HEK293T (cell line): Measurements from ENCODE around the gene CCDC40.

Experiments used
- CTCF ChIA-PET: fragments of 350-600 bp; formaldehyde crosslinking; extraction: SDS; loops from one replicate; lab custom pipeline; 2021; ENCODE audit warnings: antibody characterized with exemption, inconsistent platforms; lab: Yijun Ruan, JAX
- POLR2A ChIA-PET: fragments of 350-600 bp; formaldehyde crosslinking; extraction: SDS; loops from one replicate; lab custom pipeline; 2020; ENCODE audit warnings: antibody characterized with exemption, inconsistent platforms; lab: Yijun Ruan, JAX
- DNase-seq: peaks from one replicate; pipeline ENCODE4 v3.0.0; 2012; ENCODE audit warnings: mixed read lengths; ENCODE audit errors: extremely low spot score
- ARNT ChIP-seq: fragments of 450-650 bp; IDR thresholded peaks from 2 replicates; pipeline ENCODE4 v1.6.1; 2017; ENCODE audit warnings: mild to moderate bottlenecking
- BHLHE40 ChIP-seq: fragments of 450-650 bp; IDR thresholded peaks from 2 replicates; pipeline ENCODE4 v1.6.1; 2016; ENCODE audit warnings: mild to moderate bottlenecking, moderate library complexity, borderline replicate concordance
- CTBP1 ChIP-seq: fragments of 450-650 bp; IDR thresholded peaks from 2 replicates; pipeline ENCODE4 v1.6.1; 2016; ENCODE audit warnings: borderline replicate concordance
- ELF4 ChIP-seq: fragments of 450-650 bp; IDR thresholded peaks from 2 replicates; pipeline ENCODE4 v1.6.1; 2017; ENCODE audit warnings: antibody characterized with exemption
- FOXA1 ChIP-seq: fragments of 450-650 bp; IDR thresholded peaks from 2 replicates; pipeline ENCODE4 v1.6.1; 2016; ENCODE audit warnings: mild to moderate bottlenecking
- FOXK2 ChIP-seq: fragments of 450-650 bp; IDR thresholded peaks from 2 replicates; pipeline ENCODE4 v1.6.1; 2016; ENCODE audit warnings: mild to moderate bottlenecking
- FOXM1 ChIP-seq: fragments of 450-650 bp; IDR thresholded peaks from 2 replicates; pipeline ENCODE4 v1.6.1; 2017; ENCODE audit warnings: mild to moderate bottlenecking, borderline replicate concordance
- HDGF ChIP-seq: fragments of 450-650 bp; IDR thresholded peaks from 2 replicates; pipeline ENCODE4 v1.6.1; 2017; ENCODE audit warnings: antibody characterized with exemption, borderline replicate concordance
- L3MBTL2 ChIP-seq: fragments of 450-650 bp; conservative IDR thresholded peaks from 2 replicates; pipeline ENCODE4 v1.6.1; 2016; ENCODE audit warnings: mild to moderate bottlenecking
- LEF1 ChIP-seq: fragments of 450-650 bp; IDR thresholded peaks from 2 replicates; pipeline ENCODE4 v1.6.1; 2017; ENCODE audit warnings: mild to moderate bottlenecking, borderline replicate concordance
- NFRKB ChIP-seq: fragments of 450-650 bp; IDR thresholded peaks from 2 replicates; pipeline ENCODE4 v1.6.1; 2016; ENCODE audit warnings: mild to moderate bottlenecking, moderate library complexity
- PKNOX1 ChIP-seq: fragments of 450-650 bp; IDR thresholded peaks from 2 replicates; pipeline ENCODE4 v1.6.1; 2016
- SP1 ChIP-seq: fragments of 450-650 bp; IDR thresholded peaks from 2 replicates; pipeline ENCODE4 v1.6.1; 2017
- SUZ12 ChIP-seq: fragments of 450-650 bp; IDR thresholded peaks from 2 replicates; pipeline ENCODE4 v1.6.1; 2016; ENCODE audit warnings: mild to moderate bottlenecking
- TARDBP ChIP-seq: fragments of 450-650 bp; IDR thresholded peaks from 2 replicates; pipeline ENCODE4 v1.6.1; 2016
- ZNF384 ChIP-seq: fragments of 450-650 bp; IDR thresholded peaks from 2 replicates; pipeline ENCODE4 v1.6.1; 2016

Gene CCDC40

DNA sequence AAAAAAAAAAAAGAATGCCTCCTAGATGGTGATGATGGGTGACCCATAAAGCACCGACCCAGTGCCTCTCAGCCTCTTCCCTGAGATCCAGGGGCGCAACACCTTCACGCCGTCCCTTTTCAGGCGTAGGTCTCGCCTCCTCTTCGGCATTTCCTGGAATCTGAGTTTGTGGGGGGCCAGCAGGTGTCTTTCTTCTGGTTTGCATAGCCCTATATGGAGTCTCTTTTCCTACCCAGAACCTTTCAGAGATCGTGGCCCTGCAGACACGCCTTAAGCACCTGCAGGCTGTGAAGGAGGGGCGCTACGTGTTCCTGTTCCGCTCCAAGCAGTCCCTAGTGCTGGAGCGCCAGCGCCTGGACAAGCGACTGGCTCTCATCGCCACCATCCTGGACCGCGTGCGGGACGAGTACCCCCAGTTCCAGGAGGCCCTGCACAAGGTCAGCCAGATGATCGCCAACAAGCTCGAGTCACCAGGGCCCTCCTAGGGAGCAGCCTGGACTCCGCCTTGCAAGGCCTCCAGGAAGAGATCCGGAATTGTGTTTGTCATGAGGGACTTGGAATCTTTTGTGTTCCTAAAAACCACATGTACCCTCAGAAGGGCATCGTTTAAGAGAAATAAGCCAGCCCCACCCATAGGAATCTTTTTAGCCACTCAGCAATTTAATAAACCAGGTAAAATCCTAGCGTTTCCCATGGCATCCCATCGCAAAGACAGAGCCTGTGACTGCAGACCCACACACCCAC, 63.0 kb downstream of the CCDC40 start:
- ChIA-PET POLR2A (interaction anchor here (0.6 kb wide), 1 partner anchor 17 kb away, joined by 3 read pairs; no protein-coding TSS in a partner anchor), CTCF (no interaction called here)
- no peak for DNase-seq
- TF ChIP-seq FOXA1: no peak
- no peak for TF ChIP-seq ARNT
- no peak for TF ChIP-seq FOXK2
- no peak for TF ChIP-seq L3MBTL2
- no peak for TF ChIP-seq ELF4
- TF ChIP-seq ZNF384: no peak
- no peak for TF ChIP-seq FOXM1
- no peak for TF ChIP-seq CTBP1
- no peak for TF ChIP-seq PKNOX1
- TF ChIP-seq TARDBP: no peak
- no peak for TF ChIP-seq NFRKB
- no peak for TF ChIP-seq HDGF
- TF ChIP-seq SUZ12: no peak
- TF ChIP-seq LEF1: no peak

DNA sequence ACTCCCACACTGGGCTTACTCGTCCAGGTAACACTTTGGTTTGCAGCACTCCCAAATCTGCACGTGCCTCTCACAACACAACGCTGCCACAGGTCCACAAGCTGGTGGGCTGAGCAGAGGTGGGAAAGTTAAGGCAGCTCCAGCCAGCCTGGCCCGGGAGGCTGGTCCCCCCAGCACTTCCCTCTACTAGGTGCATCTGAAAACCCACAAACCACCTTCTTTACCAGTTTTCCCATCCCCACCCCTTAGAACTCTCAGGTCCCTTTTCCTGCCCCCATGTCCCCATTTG, 63.5 kb downstream of the CCDC40 start:
- ChIA-PET POLR2A (interaction anchor here (0.6 kb wide), 1 partner anchor 17 kb away, joined by 3 read pairs; no protein-coding TSS in a partner anchor), CTCF (interaction anchor here (0.6 to 2.0 kb wide), 2 partner anchors 18 to 25 kb away, joined by 3 to 9 read pairs; no protein-coding TSS in a partner anchor)
- DNase-seq: no peak
- TF ChIP-seq ARNT (no peak), FOXK2 (no peak), BHLHE40 (no peak), L3MBTL2 (no peak)

DNA sequence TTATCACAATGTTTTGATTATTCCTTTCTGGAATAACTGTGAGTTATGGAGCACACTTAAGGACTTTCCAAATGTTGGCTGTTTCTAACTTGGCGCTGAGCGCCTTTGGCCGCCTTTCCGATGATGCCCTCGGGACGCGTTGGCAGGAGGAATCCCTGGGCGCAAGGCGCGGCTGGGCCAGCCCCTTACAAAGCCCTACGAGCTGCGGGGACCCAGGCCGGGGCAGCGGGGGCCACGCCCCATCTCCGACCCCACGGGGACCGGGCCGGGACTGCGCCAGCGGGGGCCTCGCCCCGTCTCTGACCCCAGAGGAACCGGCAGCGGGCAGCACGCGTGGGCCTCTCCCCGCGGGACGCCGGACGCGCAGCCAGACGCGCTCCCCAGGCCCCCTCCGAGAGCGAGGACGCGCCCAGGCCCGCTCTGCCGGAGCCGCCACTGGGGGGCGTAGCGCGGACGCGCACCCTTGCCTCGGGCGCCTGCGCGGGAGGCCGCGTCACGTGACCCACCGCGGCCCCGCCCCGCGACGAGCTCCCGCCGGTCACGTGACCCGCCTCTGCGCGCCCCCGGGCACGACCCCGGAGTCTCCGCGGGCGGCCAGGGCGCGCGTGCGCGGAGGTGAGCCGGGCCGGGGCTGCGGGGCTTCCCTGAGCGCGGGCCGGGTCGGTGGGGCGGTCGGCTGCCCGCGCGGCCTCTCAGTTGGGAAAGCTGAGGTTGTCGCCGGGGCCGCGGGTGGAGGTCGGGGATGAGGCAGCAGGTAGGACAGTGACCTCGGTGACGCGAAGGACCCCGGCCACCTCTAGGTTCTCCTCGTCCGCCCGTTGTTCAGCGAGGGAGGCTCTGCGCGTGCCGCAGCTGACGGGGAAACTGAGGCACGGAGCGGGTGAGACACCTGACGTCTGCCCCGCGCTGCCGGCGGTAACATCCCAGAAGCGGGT, 64.8 kb downstream of the CCDC40 start, which contains the start of gene GAA:
GAA (plus strand) TSS at position 571 of the 935 bp plus-strand sequence. CDS start 3,006 bp downstream, outside the sequence.
- ChIA-PET POLR2A (interaction anchor here (0.6 to 2.8 kb wide), 38 partner anchors 9 to 374 kb away, joined by 3 to 51 read pairs (median 5); partner anchors contain the start of genes CBX8, EIF4A3, SGSH and SLC26A11), CTCF (interaction anchor here (0.5 to 2.0 kb wide), 35 partner anchors 9 to 1349 kb away, joined by 3 to 12 read pairs (median 4); no protein-coding TSS in a partner anchor)
- peak; percentile 91 for TF ChIP-seq ARNT
- peak; percentile 91; the same call in 1 of the 2 replicates for TF ChIP-seq LEF1
- 0 out of 2 replicates have a peak, but pooled peaks have one; percentile 63 for TF ChIP-seq HDGF
- no peak for TF ChIP-seq PKNOX1
- peak; percentile 47 for TF ChIP-seq L3MBTL2
- no peak for TF ChIP-seq CTBP1
- TF ChIP-seq BHLHE40: no peak
- no peak for TF ChIP-seq ZNF384
- no peak for TF ChIP-seq ELF4
- peak; percentile 87 for TF ChIP-seq FOXM1
- TF ChIP-seq SP1: no peak
- TF ChIP-seq NFRKB: no peak
- DNase-seq: peak; percentile 99

- DNase-seq: peak; percentile 28
These were observed 65.7 kb downstream of the CCDC40 start for GRCh38 chr17:80101946-80102663.

DNA sequence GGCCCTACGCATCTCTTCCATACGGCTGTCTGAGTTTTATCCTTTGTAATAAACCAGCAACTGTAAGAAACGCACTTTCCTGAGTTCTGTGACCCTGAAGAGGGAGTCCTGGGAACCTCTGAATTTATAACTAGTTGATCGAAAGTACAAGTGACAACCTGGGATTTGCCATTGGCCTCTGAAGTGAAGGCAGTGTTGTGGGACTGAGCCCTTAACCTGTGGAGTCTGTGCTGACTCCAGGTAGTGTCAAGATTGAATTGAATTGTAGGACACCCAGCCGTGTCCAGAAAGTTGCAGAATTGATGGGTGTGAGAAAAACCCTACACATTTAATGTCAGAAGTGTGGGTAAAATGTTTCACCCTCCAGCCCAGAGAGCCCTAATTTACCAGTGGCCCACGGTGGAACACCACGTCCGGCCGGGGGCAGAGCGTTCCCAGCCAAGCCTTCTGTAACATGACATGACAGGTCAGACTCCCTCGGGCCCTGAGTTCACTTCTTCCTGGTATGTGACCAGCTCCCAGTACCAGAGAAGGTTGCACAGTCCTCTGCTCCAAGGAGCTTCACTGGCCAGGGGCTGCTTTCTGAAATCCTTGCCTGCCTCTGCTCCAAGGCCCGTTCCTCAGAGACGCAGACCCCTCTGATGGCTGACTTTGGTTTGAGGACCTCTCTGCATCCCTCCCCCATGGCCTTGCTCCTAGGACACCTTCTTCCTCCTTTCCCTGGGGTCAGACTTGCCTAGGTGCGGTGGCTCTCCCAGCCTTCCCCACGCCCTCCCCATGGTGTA, 66.4 kb downstream of the CCDC40 start:
- POLR2A ChIA-PET: interaction anchor here (2.0 to 2.8 kb wide), 3 partner anchors 13 to 43 kb away, joined by 6 to 51 read pairs (median 14); no protein-coding TSS in a partner anchor
- TF ChIP-seq ELF4 (no peak), PKNOX1 (no peak), FOXK2 (no peak), SUZ12 (no peak), LEF1 (no peak), FOXA1 (no peak), NFRKB (no peak), BHLHE40 (no peak), TARDBP (no peak), ZNF384 (no peak), ARNT (no peak), FOXM1 (no peak), L3MBTL2 (no peak), HDGF (no peak), SP1 (no peak), CTBP1 (no peak)
- CTCF ChIA-PET: no interaction called here
- DNase-seq: no peak

More at GRCh38 chr17:80101946-80102663, 65.7 kb downstream of the CCDC40 start:
- ChIA-PET CTCF (interaction anchor here (0.5 to 2.0 kb wide), 33 partner anchors 10 to 1350 kb away, joined by 3 to 12 read pairs (median 4); no protein-coding TSS in a partner anchor), POLR2A (interaction anchor here (0.6 to 2.8 kb wide), 34 partner anchors 8 to 305 kb away, joined by 3 to 51 read pairs (median 6); partner anchors contain the start of genes CBX8, EIF4A3, SGSH and SLC26A11)
- TF ChIP-seq L3MBTL2: peak; percentile 59
- TF ChIP-seq CTBP1: no peak
- no peak for TF ChIP-seq NFRKB
- no peak for TF ChIP-seq FOXK2
- no peak for TF ChIP-seq SUZ12
